Astrocyte of the spinal cord (primary cell): ENCODE results near the gene UQCC2.

Source experiments
- DNase-seq: peaks from one replicate; pipeline ENCODE4 v3.0.0; 2011; ENCODE audit warnings: low read depth, low spot score
- H3K4me3 ChIP-seq: 2 replicates; pipeline ENCODE4 v1.5.1; 2011; ENCODE audit warnings: low read depth, mild to moderate bottlenecking, low read length, moderate library complexity
- CTCF ChIP-seq: IDR thresholded peaks from 2 replicates; pipeline ENCODE4 v1.5.1; 2012; ENCODE audit warnings: low read depth, mild to moderate bottlenecking, low read length, inconsistent platforms
- in situ Hi-C: cut with HindIII; loops from 2 replicates; pipeline ENCODE4 v1.10.0; 2017; ENCODE audit warnings: low sequenced_read_pairs

UQCC2 gene

DNA sequence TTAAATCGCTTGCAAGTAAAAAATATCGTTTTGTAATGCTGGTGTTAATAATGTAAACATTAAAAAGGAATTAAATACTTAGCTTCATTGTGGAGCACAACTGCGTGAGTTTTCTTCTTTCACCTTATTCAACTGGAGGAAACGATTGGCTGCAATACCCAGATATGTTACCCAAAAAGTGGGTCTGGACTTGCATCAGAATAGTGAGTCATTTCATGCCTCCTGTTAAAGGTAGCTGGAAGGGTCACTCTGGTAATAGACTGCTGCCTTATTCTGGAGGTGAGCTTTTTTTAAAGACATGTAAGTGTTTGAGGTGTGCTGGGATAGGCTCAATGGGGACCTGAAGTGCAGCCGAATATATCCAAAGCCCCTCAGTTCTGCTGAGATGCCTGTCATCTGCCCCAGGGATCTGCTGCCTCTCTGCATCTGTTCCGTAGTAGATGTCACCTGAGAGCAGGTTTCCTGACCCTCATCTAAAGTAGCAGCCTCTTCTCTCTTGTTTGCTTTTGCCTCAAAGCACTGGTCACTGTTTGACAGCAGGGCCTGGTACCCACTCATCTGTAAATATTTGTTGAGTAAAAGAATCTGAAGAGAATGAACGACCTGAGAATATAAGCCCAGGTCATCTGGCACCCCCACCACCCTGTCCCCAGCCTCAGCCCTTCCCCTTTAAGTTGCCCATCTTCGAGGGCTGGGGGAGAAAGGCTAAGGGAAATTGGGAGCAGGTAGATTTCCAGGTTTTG lies 5.6 kb upstream of the UQCC2 start:
- no peak overlapping the region for H3K4me3 ChIP-seq
- in situ Hi-C loops: no loop called here

GRCh38 chr6:33716379-33716778 lies 4.9 kb upstream of the UQCC2 start:
- H3K4me3 ChIP-seq: no peak overlapping the region
- TF ChIP-seq CTCF: no peak
- DNase-seq: no peak
- in situ Hi-C loops: no loop called here

More for the DNA sequence above, 5.6 kb upstream of the UQCC2 start:
- DNase-seq: no peak
- TF ChIP-seq CTCF: no peak

- in situ Hi-C loops: no loop called here
- TF ChIP-seq CTCF: no peak
- no peak for DNase-seq
- H3K4me3 ChIP-seq: no peak overlapping the region
Observed at GRCh38 chr6:33714385-33715040, 3.0 kb upstream of the UQCC2 start.

DNA sequence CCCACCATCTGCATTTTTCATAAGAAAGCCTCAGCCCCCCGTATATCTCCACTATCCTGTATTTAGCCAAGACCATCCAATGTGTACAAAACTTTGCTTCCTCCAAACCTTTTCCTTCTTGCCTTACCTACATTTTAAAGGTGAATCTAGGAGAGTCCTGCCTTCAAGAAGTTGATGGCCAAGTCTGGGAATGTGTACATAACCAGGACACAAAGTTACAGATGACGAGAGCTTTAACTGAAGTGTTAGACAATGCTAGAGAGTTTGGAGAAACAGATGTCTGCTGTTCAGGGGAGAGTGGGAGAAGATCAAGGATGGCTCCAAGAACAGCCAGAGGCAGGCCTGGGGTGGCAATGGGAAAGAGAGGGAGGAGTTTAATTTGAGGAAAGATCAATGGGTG lies 2.3 kb upstream of the UQCC2 start:
- in situ Hi-C loops: no loop called here
- TF ChIP-seq CTCF: no peak
- no peak overlapping the region for H3K4me3 ChIP-seq
- no peak for DNase-seq

DNA sequence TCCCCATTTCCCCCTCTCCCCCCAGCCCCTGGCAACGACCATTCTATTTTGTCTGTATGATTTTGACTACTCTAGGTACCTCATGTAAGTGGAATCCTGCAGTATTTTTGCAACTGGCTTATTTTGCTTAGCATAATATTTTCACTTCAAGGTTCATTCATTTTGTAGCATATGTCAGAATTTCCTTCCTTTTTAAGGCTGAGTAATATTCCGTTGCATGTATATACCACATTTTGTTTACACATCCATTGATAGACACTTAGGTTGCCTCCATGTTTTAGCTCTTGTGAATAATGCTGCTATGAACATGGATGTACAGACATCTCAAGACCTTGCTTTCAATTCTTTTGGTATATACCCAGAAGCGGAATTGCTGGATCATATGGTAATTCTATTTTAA lies 1.4 kb upstream of the UQCC2 start:
- no peak for TF ChIP-seq CTCF
- in situ Hi-C loops: no loop called here
- no peak for DNase-seq
- H3K4me3 ChIP-seq: no peak overlapping the region

GRCh38 chr6:33710296-33711121 lies 991 bp downstream of the UQCC2 start:
- in situ Hi-C loops: no loop called here
- DNase-seq: no peak
- no peak for TF ChIP-seq CTCF
- H3K4me3 ChIP-seq: peak overlapping the region; percentile 88
